K562 (cell line): ENCODE data around the gene MYCN.

Experiments used
- CHD2 ChIP-seq: IDR thresholded peaks from 2 replicates; pipeline ENCODE4 v1.6.1; 2011; ENCODE audit warnings: low read depth, low read length
- EZH2 ChIP-seq: IDR thresholded peaks from 2 replicates; pipeline ENCODE4 v1.6.1; 2012; ENCODE audit warnings: low read depth, mild to moderate bottlenecking, inconsistent platforms, low read length, borderline replicate concordance
- PTRF ChIP-seq: fragments of 450-650 bp; IDR thresholded peaks from 2 replicates; pipeline ENCODE4 v1.6.1; 2016; ENCODE audit warnings: mild to moderate bottlenecking, missing genetic modification characterization, missing compliant biosample characterization
- SMARCE1 ChIP-seq: fragments of 450-650 bp; IDR thresholded peaks from 2 replicates; pipeline ENCODE4 v1.7.1; 2016; ENCODE audit warnings: mild to moderate bottlenecking
- SREBF2 ChIP-seq: sonication (generic); formaldehyde crosslinking; IDR thresholded peaks from 2 replicates; pipeline ENCODE4 v1.4.0; 2020; ENCODE audit warnings: mild to moderate bottlenecking, missing genetic modification reagents
- TAF1 ChIP-seq: IDR thresholded peaks from 2 replicates; pipeline ENCODE4 v1.6.1; 2011; ENCODE audit warnings: mild to moderate bottlenecking, low read length, moderate library complexity; ENCODE audit not compliant: insufficient read depth, control insufficient read depth, severe bottlenecking; ENCODE audit errors: extremely low read depth
- ZEB2 ChIP-seq: fragments of 450-650 bp; IDR thresholded peaks from 2 replicates; pipeline ENCODE4 v1.6.1; 2016
- ZNF354B ChIP-seq: fragments of 250-450 bp; sonication (Bioruptor Pico); IDR thresholded peaks from 2 replicates; pipeline ENCODE4 v1.4.0; 2020
- ZSCAN32 ChIP-seq: fragments of 450-650 bp; formaldehyde crosslinking; IDR thresholded peaks from 2 replicates; pipeline ENCODE4 v1.4.0; 2020; ENCODE audit warnings: mild to moderate bottlenecking, moderate library complexity
- TF ChIP-seq, protein P1 (sequence below): fragments of 250-450 bp; sonication (Bioruptor Pico); IDR thresholded peaks from 2 replicates; pipeline ENCODE4 v1.8.0; 2021; ENCODE audit warnings: moderate library complexity, mild to moderate bottlenecking, inconsistent platforms
- TF ChIP-seq, protein P2 (sequence below), 2 experiments: fragments of 450-650 bp in 1 of 2; sonication (generic) in 1 of 2; formaldehyde crosslinking in 1 of 2; IDR thresholded peaks in 1 of 2; conservative IDR thresholded peaks in 1 of 2; 2 replicates each; pipeline versions ENCODE4 v1.6.1 to v1.8.1; 2016 to 2023; ENCODE audit warnings: mild to moderate bottlenecking in 2 of 2, moderate library complexity in 2 of 2, inconsistent platforms in 1 of 2, missing genetic modification reagents in 1 of 2
- TF ChIP-seq, protein P3 (sequence below), 3 experiments: IDR thresholded peaks in 2 of 3; conservative IDR thresholded peaks in 1 of 3; 2 replicates each; pipeline ENCODE4 v1.5.1; 2011 to 2012; ENCODE audit warnings: low read length in 3 of 3, mild to moderate bottlenecking in 3 of 3, control low read depth in 2 of 3, improper control_type of control experiment in 1 of 3, inconsistent platforms in 1 of 3, low read depth in 1 of 3, mixed read lengths in 1 of 3, moderate library complexity in 1 of 3; ENCODE audit not compliant: insufficient read depth in 2 of 3

- TF ChIP-seq EZH2 (no peak), TAF1 (no peak), ZEB2 (no peak), ZSCAN32 (no peak), SMARCE1 (no peak), CHD2 (no peak), PTRF (no peak), SREBF2 (CRISPR knock-in tag) (no peak), ZNF354B (no peak)
- TF ChIP-seq, protein P1, sequence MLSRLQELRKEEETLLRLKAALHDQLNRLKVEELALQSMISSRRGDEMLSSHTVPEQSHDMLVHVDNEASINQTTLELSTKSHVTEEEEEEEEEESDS, result no peak
- TF ChIP-seq, protein P2, sequence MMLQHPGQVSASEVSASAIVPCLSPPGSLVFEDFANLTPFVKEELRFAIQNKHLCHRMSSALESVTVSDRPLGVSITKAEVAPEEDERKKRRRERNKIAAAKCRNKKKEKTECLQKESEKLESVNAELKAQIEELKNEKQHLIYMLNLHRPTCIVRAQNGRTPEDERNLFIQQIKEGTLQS (IDR thresholded peaks at IDR 0.05), result no peak
- TF ChIP-seq, protein P2 (CRISPR knock-in tag; conservative IDR thresholded peaks at IDR 0.05), result no peak
- TF ChIP-seq, protein P3, sequence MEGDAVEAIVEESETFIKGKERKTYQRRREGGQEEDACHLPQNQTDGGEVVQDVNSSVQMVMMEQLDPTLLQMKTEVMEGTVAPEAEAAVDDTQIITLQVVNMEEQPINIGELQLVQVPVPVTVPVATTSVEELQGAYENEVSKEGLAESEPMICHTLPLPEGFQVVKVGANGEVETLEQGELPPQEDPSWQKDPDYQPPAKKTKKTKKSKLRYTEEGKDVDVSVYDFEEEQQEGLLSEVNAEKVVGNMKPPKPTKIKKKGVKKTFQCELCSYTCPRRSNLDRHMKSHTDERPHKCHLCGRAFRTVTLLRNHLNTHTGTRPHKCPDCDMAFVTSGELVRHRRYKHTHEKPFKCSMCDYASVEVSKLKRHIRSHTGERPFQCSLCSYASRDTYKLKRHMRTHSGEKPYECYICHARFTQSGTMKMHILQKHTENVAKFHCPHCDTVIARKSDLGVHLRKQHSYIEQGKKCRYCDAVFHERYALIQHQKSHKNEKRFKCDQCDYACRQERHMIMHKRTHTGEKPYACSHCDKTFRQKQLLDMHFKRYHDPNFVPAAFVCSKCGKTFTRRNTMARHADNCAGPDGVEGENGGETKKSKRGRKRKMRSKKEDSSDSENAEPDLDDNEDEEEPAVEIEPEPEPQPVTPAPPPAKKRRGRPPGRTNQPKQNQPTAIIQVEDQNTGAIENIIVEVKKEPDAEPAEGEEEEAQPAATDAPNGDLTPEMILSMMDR (IDR thresholded peaks at IDR 0.05 in 2 of 3, conservative IDR thresholded peaks at IDR 0.05 in 1 of 3; ENCODE audit: insufficient read depth in 2 of 3, low read depth in 1 of 3, low read length in 3 of 3), result no peak
Measured at GRCh38 chr2:15909736-15910135, 30.6 kb upstream of the MYCN start.
